Lung (tissue), 12 donors: ENCODE data around the gene DCTD. TPM values are rescaled to one million over a fixed set of nuclear protein-coding genes. Genes with fewer than 3 reads are reported as not detected.

ENCODE experiments used
- ATAC-seq: fragments of 200-7000 bp; cut with Tn5 transposase; one replicate; pipeline ENCODE4 v1.9.1; 2020; ENCODE audit warnings: moderate number of reproducible peaks; ENCODE audit not compliant: insufficient read depth, low FRiP score
- DNase-seq, 3 donors: peaks; one replicate each; pipeline ENCODE4 v3.0.0-alpha.2; 2013 to 2017
- H3K27ac ChIP-seq, 2 donors: one replicate each; pipeline ENCODE4 v1.5.1; 2013; ENCODE audit warnings: mild to moderate bottlenecking in 2 of 2, moderate library complexity in 2 of 2, control low read depth in 1 of 2, inconsistent platforms in 1 of 2, low read depth in 1 of 2, low read length in 1 of 2
- H3K27me3 ChIP-seq, 3 donors: one replicate each; pipeline ENCODE4 v1.5.1; 2013; ENCODE audit warnings: low read length in 2 of 3; ENCODE audit not compliant: control insufficient read depth in 3 of 3, insufficient read depth in 3 of 3
- H3K36me3 ChIP-seq, 4 donors: one replicate each; pipeline ENCODE4 v1.5.1; 2013; ENCODE audit warnings: low read length in 4 of 4, mild to moderate bottlenecking in 1 of 4, moderate library complexity in 1 of 4; ENCODE audit not compliant: control insufficient read depth in 4 of 4, insufficient read depth in 4 of 4
- H3K4me1 ChIP-seq, 5 donors: one replicate each; pipeline ENCODE4 v1.5.1; 2013; ENCODE audit warnings: low read length in 5 of 5, mild to moderate bottlenecking in 2 of 5, moderate library complexity in 1 of 5; ENCODE audit not compliant: control insufficient read depth in 5 of 5, insufficient read depth in 5 of 5
- H3K4me3 ChIP-seq: one replicate; pipeline ENCODE4 v1.5.1; 2013; ENCODE audit warnings: mild to moderate bottlenecking, control low read depth, moderate library complexity
- H3K9ac ChIP-seq, 2 donors: one replicate each; pipeline ENCODE4 v1.5.1; 2013; ENCODE audit warnings: low read length in 2 of 2, control low read depth in 1 of 2; ENCODE audit not compliant: insufficient read depth in 1 of 2
- H3K9me3 ChIP-seq, 4 donors: one replicate each; pipeline ENCODE4 v1.5.1; 2013; ENCODE audit warnings: low read length in 3 of 4, mild to moderate bottlenecking in 1 of 4, moderate library complexity in 1 of 4; ENCODE audit not compliant: control insufficient read depth in 4 of 4, insufficient read depth in 3 of 4
- CTCF ChIP-seq: IDR thresholded peaks from 2 replicates; pipeline ENCODE4 v1.5.1; 2012; ENCODE audit warnings: mild to moderate bottlenecking; ENCODE audit errors: control extremely low read depth, extremely low read depth
- WGBS, 2 donors: extraction: QIAGEN DNeasy Blood & Tissue Kit; methylation state at CpG; one replicate each; pipeline ENCODE4 v1.1.7; 2013; 5-methylcytosine and 5-hydroxymethylcytosine counted together
- polyA plus RNA-seq, 2 donors: library from polyadenylated mRNA; stranded (reverse); fragments of 200-250 nt; gene quantifications; one replicate each; pipeline ENCODE4 v1.2.1, GENCODE V29; 2013
- total RNA-seq, 2 donors: library from RNA; depleted of rRNA in 1 of 2; stranded (reverse); fragments of >200 nt in 1 of 2; gene quantifications; one replicate each; pipeline ENCODE4 v1.2.1, GENCODE V29; 2014 to 2021
- donor health status: control.
- donor health status: control.
- donor health status: Bipolar disorder and iron deficiency.
- donor health status: healthy.
- donor health status: DM: yes; HTN: yes; CAD: no.

The DCTD gene
- total and polyA plus RNA-seq, 4 donors, result 52.6 to 80.4 (median 68.3) TPM

- peaks cover 0 to 37% (median 5%) of the 10 kb centered on the region in 5 donors for H3K4me1 ChIP-seq
- DNase-seq (peak; percentile 86 to 95 (median 95)), ATAC-seq (no peak)
- no peaks in the 10 kb centered on the region for H3K36me3 ChIP-seq
- no peaks in the 10 kb centered on the region for H3K27me3 ChIP-seq
- WGBS, 2 donors, result 57 to 69% methylated on average over 13 of the region's 13 CpGs
- H3K9ac ChIP-seq, result no peak overlapping the region
- no peaks in the 10 kb centered on the region for H3K9me3 ChIP-seq
- no peak overlapping the region for H3K4me3 ChIP-seq
- no peak overlapping the region for H3K27ac ChIP-seq
- no peak for TF ChIP-seq CTCF
Observed at GRCh38 chr4:182922501-182923284, 5.5 kb upstream of the DCTD start.

GRCh38 chr4:182921608-182922007, 4.4 kb upstream of the DCTD start:
- no peak for TF ChIP-seq CTCF
- no peak for ATAC-seq
- H3K36me3 ChIP-seq, result no peaks in the 10 kb centered on the region
- H3K4me3 ChIP-seq, result no peak overlapping the region
- DNase-seq, result no peak
- H3K27me3 ChIP-seq, result no peaks in the 10 kb centered on the region
- no peaks in the 10 kb centered on the region for H3K9me3 ChIP-seq
- H3K27ac ChIP-seq, result no peak overlapping the region
- H3K4me1 ChIP-seq, result peaks cover 0 to 38% (median 5%) of the 10 kb centered on the region in 5 donors
- H3K9ac ChIP-seq, result no peak overlapping the region
- WGBS, 2 donors, result 94 to 96% methylated on average over 4 of the region's 4 CpGs

GRCh38 chr4:182920676-182921075, 3.5 kb upstream of the DCTD start:
- H3K4me3 ChIP-seq, result no peak overlapping the region
- no peak overlapping the region for H3K9ac ChIP-seq
- no peaks in the 10 kb centered on the region for H3K36me3 ChIP-seq
- peaks cover 0 to 47% (median 7%) of the 10 kb centered on the region in 5 donors for H3K4me1 ChIP-seq
- no peak for TF ChIP-seq CTCF
- H3K9me3 ChIP-seq, result no peaks in the 10 kb centered on the region
- 92 to 95% methylated on average over 4 of the region's 4 CpGs for WGBS, 2 donors
- DNase-seq (no peak), ATAC-seq (no peak)
- no peaks in the 10 kb centered on the region for H3K27me3 ChIP-seq
- no peak overlapping the region for H3K27ac ChIP-seq
